PC-3 (cell line): Measurements from ENCODE around the gene ESRRB.

Experiments
- EZH2 ChIP-seq: fragments of 300-600 bp; sonication (generic); IDR thresholded peaks from one replicate; pipeline ENCODE4 v1.6.1; 2017; ENCODE audit warnings: antibody characterized with exemption, mild to moderate bottlenecking, low read length; ENCODE audit not compliant: unreplicated experiment
- TF ChIP-seq, protein P1 (sequence below): fragments of 300-600 bp; sonication (generic); conservative IDR thresholded peaks from 2 replicates; pipeline ENCODE4 v1.5.1; 2017; ENCODE audit warnings: antibody characterized with exemption, low read depth, mild to moderate bottlenecking, low read length

DNA sequence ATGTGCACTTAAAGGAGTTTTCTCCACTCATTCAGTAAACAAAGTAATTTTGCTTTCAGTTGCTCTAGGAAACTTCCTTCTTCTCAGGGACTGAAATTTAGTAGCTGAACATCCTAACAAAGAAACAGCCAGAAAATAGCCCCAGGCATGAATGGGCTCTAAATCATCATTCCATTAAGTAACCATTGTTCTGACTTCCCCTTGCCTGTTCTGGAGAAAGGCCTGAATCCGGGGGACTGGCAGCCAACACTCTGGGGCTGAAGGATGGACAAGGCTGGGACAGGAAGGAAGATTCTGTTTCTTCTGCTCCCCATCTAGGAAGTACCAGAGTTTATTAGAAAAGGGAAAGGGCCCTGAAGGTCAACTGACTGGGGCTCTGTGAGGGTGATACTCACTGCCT is 104.5 kb downstream of the ESRRB start:
- TF ChIP-seq, protein P1, sequence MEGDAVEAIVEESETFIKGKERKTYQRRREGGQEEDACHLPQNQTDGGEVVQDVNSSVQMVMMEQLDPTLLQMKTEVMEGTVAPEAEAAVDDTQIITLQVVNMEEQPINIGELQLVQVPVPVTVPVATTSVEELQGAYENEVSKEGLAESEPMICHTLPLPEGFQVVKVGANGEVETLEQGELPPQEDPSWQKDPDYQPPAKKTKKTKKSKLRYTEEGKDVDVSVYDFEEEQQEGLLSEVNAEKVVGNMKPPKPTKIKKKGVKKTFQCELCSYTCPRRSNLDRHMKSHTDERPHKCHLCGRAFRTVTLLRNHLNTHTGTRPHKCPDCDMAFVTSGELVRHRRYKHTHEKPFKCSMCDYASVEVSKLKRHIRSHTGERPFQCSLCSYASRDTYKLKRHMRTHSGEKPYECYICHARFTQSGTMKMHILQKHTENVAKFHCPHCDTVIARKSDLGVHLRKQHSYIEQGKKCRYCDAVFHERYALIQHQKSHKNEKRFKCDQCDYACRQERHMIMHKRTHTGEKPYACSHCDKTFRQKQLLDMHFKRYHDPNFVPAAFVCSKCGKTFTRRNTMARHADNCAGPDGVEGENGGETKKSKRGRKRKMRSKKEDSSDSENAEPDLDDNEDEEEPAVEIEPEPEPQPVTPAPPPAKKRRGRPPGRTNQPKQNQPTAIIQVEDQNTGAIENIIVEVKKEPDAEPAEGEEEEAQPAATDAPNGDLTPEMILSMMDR, result no peak
- no peak for TF ChIP-seq EZH2
